HG03439 (cell line): ENCODE results near the gene PORCN.

Experiments
- ATAC-seq: cut with Tn5 transposase; IDR thresholded peaks from one replicate; pipeline ENCODE4 v1.9.1; 2021; ENCODE audit warnings: mild to moderate bottlenecking, moderate library complexity; ENCODE audit not compliant: unreplicated experiment

PORCN gene

DNA sequence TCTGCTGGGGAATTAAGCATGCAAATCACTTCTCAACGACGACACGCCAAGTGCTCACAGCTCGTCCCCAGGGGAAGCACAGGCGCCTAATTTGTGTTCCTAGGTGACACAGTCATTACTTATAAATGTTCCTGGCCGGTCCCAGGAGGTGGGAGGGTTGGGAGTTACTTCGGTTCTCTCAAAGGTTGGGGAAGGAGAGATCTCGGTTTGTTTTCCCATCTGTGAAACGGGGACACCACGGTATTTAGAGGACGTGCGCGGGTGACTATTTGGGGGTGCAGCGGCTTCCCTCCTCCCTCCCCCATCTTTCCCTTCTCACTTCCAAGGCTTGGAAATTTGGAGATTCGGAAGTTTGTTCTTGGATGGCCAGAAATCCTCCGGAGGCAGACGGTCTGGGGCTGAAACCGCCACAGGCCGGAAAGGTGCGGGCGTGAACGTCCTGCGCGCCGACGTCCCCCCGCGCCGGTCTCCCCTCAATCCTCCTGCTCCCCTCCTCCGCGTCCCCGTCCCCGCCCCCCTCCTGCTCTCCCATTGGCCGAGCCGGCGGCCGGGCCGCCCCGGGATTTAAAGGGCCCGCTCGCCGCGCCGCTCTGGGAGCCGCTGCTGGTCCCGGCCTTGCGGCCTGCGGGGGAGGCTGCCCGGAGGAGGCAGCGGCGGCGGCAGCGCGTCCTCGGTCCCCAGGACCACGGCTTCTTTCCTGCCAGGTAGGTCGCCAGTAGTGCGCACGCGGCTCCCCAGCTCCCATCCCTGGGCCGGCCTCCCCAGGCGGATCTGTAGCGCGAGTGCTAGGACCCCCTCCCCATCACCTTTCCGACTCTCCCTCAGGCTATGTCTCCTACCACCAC lies at the start of gene PORCN:
TSS of gene PORCN (plus strand) at position 593 of the 845 bp plus-strand sequence. CDS start 829 bp downstream, outside the sequence.
- ATAC-seq = peak; percentile 78

- no peak for ATAC-seq
These were observed 49.3 kb upstream of the PORCN start for GRCh38 chrX:48459483-48459882.

GRCh38 chrX:48460031-48460430 lies 48.8 kb upstream of the PORCN start:
- ATAC-seq = no peak

DNA sequence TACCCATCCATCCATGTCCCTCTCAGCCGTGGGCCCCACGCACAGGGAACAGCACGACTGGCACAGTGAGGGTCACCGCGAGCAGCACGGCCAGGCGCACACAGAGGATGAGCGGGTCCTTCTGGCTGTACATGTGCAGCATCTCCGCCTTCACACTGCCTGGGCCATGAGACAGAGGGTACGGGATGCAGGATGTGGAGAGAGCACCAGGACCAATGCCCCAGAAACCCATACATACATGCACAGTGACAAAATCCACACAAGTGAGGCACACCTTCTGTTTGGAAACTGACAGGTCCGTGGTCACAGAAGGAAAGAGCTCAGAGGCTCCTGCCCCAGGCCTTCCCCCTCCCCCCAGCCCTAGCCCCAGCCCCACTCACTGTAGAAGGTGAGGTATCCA lies 48.2 kb upstream of the PORCN start:
- no peak for ATAC-seq

DNA sequence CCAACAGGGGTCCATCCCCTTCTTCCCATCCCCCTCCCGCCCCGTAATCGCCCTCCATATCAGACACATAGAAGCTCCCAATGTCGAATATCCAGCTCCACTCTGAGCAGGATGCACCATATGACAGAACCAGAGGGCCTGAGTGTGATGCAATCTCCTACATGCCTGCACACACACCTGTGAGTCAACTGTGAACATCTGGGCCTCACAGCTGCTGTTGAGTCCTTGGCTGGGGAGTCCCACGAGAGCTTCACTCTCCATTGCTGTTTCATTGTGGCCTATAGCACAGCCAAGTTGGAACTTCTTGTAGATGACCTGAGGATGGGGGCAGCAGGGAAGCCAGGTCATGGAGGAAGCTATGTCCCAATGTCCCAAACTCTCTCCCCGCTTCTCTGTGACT lies 47.0 kb upstream of the PORCN start:
- no peak for ATAC-seq

- no peak for ATAC-seq
These were observed 43.4 kb upstream of the PORCN start for GRCh38 chrX:48465336-48465933.

- ATAC-seq = no peak
These were observed 42.1 kb upstream of the PORCN start for GRCh38 chrX:48466696-48467095.

- no peak for ATAC-seq
These were observed 41.5 kb upstream of the PORCN start for GRCh38 chrX:48467281-48467761.

- no peak for ATAC-seq
These were observed 40.5 kb upstream of the PORCN start for GRCh38 chrX:48468247-48468671.

DNA sequence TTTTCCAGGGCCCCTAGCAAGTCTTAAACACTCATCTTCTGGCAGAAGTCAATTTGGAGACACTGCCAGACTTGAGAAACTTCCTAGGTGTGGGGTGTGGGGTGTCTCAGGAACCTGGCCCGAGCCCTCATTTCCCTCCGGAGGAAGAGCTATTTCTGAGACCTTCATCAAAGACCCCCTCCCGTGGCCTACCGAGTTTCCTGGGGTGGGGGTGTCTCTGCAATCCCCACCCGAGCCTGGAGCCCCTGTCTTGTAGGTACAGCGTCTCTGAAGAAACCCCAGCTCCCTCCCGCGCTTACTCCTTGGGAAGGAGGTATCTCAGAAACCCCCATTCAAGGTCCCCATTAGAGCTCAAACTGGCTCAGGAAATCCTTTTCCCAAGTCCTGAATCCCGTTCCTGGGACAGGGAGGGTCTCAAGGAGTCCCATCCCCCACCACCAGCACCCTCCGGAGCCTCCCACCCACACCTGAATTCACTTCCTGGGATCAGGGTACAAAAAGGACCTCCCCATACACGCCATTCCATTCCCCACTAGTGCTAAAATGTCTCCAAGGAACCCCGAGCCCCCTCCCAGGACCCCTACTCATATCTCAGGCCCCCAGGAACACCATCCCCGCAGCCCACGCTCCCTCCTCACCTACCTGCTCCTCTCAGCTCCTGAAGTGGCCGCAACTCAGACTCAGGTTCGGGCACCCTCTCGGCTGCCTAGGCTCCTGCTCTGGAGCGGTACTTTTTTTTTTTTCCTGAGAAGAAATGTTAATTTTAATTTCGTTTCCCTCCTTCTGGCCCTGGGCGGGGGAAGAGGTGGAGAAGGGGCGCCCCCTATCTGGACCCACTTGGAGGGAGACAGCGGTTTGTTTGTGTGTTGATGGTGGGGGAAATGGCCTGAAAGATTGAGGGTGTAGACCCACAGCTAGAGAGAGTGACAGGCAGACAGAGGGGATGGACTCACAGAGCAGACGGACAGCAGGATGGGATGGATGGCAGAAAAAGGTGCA lies 39.8 kb upstream of the PORCN start:
- ATAC-seq = no peak

GRCh38 chrX:48470110-48470832 lies 38.5 kb upstream of the PORCN start, which contains the start of gene SLC38A5:
Gene SLC38A5, minus strand, starts transcription at chrX:48470260. Its CDS starts 2,336 bp downstream, at chrX:48467924.
- ATAC-seq = no peak

DNA sequence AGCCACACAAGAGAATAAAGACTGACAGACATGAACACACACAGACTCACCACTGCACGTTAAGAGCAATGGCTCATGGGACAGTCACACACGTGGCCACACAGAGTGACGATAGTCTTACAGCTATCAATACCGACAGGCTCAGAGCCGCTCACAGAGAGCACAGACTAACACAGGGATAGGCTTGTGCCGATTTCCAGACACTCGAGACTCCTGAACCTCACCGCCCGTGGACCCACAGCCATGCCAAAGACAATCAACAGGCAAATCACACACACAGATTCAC lies 38.0 kb upstream of the PORCN start:
- ATAC-seq = no peak

DNA sequence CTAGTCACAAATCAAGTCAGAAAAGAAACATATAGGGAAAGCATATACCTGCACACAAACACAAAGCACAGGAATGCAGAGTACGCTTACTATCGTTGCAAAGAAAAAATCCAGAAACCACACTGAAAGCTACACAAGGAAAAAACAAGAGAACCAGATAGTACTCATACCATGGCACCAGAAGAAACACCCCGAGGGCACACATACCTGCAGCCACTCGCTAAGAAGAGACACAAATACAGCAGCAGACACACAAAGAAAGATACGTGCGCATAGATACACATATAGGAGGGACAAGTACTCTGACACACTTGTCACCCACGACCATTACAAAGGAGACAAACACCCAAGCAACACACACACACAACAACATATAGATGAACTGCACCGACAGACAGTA lies 37.3 kb upstream of the PORCN start:
- ATAC-seq = no peak

GRCh38 chrX:48472225-48472624 lies 36.6 kb upstream of the PORCN start:
- ATAC-seq = no peak

DNA sequence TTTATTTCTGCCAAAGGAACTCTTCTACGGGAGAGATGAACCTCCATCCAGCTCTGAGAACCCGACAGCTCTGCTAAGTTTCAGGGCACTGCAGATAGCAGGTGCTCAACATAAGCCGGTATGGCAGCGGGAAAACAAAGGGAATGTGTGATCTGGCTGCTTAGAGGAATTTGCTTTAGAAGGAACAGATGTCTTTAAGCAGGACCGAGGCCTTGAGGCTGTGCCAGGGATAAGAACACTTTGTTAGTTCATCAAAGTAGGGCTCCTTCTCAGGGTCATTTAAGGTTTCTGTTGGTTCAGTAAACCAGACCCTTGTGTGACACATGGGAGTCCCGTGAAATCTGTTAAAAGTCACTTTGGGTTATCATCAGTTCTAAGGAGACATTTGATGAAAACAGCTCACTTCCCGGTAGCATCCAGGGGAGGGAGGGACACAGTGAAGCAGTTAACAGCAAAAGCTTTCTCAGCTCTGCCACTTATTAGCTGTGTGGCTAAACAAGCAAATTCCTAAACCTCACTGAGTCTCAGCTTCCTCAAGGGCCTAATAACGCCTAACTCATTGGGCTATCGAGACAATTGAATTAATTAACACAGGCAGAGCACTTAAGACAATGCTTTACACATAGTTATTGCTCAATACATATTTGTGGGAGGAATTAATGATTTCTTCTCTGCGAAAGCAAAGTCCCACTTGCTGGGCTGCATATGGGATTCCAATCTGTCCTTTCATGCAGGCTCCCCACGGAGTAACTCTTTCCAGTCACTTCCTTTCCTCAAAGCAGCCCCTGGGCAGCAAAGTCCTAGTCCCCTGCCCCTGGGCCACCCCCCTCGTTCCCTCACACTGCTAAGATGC lies 35.7 kb upstream of the PORCN start:
- no peak for ATAC-seq

DNA sequence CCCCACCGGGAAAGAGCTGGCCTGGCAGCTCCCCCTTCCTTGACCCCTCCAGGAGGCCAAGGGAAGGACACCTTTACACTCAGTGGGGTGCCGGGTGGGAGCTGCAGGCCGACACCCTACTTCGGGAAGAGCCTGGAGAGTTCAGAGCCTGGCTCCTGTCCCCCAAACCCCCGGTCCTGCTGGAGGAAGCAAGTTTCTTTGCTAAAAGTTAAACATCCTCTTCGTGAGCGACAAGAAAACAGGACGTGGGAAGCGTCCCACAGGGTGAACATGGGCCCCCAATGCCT lies 35.1 kb upstream of the PORCN start:
- ATAC-seq = no peak

- ATAC-seq = no peak
These were observed 34.7 kb upstream of the PORCN start for GRCh38 chrX:48474127-48474526.

DNA sequence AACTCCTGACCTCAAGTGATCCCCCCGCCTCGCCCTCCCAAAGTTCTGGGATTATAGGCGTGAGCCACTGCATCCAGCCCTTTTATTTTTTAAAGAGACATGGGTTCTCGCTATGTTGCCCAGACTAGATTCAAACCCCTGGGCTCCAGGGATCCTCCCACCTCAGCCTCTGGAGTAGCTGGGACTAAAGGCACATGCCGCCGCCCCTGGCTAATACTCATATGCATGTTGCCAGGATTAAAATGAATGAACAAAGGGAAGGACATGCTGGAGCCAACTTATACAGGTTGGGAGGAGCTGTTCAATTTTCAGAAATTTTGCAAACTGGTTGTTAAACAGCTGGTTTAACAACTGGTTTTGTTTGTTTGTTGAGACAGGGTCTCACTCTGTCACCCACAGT lies 34.2 kb upstream of the PORCN start:
- no peak for ATAC-seq

- no peak for ATAC-seq
These were observed 33.5 kb upstream of the PORCN start for GRCh38 chrX:48475296-48475695.
